HepG2 (cell line): ENCODE measurements around the gene CIART. TPM values are rescaled to one million over a fixed set of nuclear protein-coding genes. Genes with fewer than 3 reads are reported as not detected.

Experiments
- polyA plus RNA-seq, 8 experiments: library from polyadenylated mRNA; depleted of rRNA in 3 of 8; stranded (reverse) in 7 of 8; unstranded in 1 of 8; fragments of >200 nt; fragmentation: Illumina TruSeq in 4 of 8; extraction: Trizol in 4 of 8; gene quantifications; 2 replicates each; pipeline versions ENCODE4 v1.2.1 to v1.2.3, GENCODE V29; 2011 to 2016; ENCODE audit warnings: low read depth in 4 of 8, missing spikeins in 1 of 8, mixed read lengths in 1 of 8; ENCODE audit not compliant: insufficient read depth in 1 of 8
- small RNA-seq, 3 experiments: library from RNA; depleted of rRNA; stranded (forward); fragments of <200 nt; gene quantifications; one replicate each; pipeline ENCODE3, GENCODE V24; 2012; ENCODE audit warnings: low read depth in 2 of 3, low replicate concordance in 1 of 3; ENCODE audit not compliant: insufficient read length in 3 of 3, insufficient read depth in 2 of 3
- total RNA-seq, 5 experiments: library from RNA; depleted of rRNA; stranded (reverse); fragments of >200 nt; fragmentation: Illumina TruSeq; extraction: Trizol; gene quantifications; 2 replicates each; pipeline ENCODE4 v1.2.3, GENCODE V29; 2016; ENCODE audit warnings: low read depth in 1 of 5

CIART gene
- total and polyA plus RNA-seq, 2 of the 13 experiments (the other 11 are each of a cell fraction or from before 2014, with no cell fraction given), result 0.58 TPM; not detected in 1

Small RNAs within 50 kb of the gene (small RNA-seq; reads per million reads assigned to genes)
- gene RNU2-17P, result 0.65 to 111 (median 3.3) reads per million in 3 experiments

Other genes with a start within 250 kb of the CIART start
- 25.2 and 26.5 TPM in 2 replicates for gene VPS45, start 214.8 kb upstream of the CIART start, total RNA-seq (2016; rRNA removed; fragmentation: Illumina TruSeq; extraction: Trizol)
- 13.7 and 15.2 TPM in 2 replicates for gene VPS45, start 214.8 kb upstream of the CIART start, polyA plus RNA-seq (2011; rRNA removed)
- 9.0 and 10.1 TPM in 2 replicates for gene PLEKHO1, start 132.6 kb upstream of the CIART start, total RNA-seq (2016; rRNA removed; fragmentation: Illumina TruSeq; extraction: Trizol)
- 9.8 and 14.0 TPM in 2 replicates for gene PLEKHO1, start 132.6 kb upstream of the CIART start, polyA plus RNA-seq (2011; rRNA removed)
- 53.0 and 88.5 TPM in 2 replicates for gene ANP32E, start 46.4 kb upstream of the CIART start, total RNA-seq (2016; rRNA removed; fragmentation: Illumina TruSeq; extraction: Trizol)
- gene ANP32E, start 46.4 kb upstream of the CIART start, polyA plus RNA-seq (2011; rRNA removed), result 6.9 and 10.3 TPM in 2 replicates
- gene CA14, start 24.8 kb upstream of the CIART start, total RNA-seq (2016; rRNA removed; fragmentation: Illumina TruSeq; extraction: Trizol), result 0.94 and 2.4 TPM in 2 replicates
- gene CA14, start 24.8 kb upstream of the CIART start, polyA plus RNA-seq (2011; rRNA removed), result 7.7 and 8.5 TPM in 2 replicates
- gene APH1A, start 13.5 kb upstream of the CIART start, total RNA-seq (2016; rRNA removed; fragmentation: Illumina TruSeq; extraction: Trizol), result 87.1 and 130 TPM in 2 replicates
- gene APH1A, start 13.5 kb upstream of the CIART start, polyA plus RNA-seq (2011; rRNA removed), result 114 and 128 TPM in 2 replicates
- 0.28 and 0.35 TPM in 2 replicates for gene C1orf54, start 9.8 kb upstream of the CIART start, total RNA-seq (2016; rRNA removed; fragmentation: Illumina TruSeq; extraction: Trizol)
- gene C1orf54, start 9.8 kb upstream of the CIART start, polyA plus RNA-seq (2011; rRNA removed), result 0.27 and 0.44 TPM in 2 replicates
- 64.2 and 77.5 TPM in 2 replicates for gene MRPS21, start 11.3 kb downstream of the CIART start, total RNA-seq (2016; rRNA removed; fragmentation: Illumina TruSeq; extraction: Trizol)
- 51.6 and 59.4 TPM in 2 replicates for gene MRPS21, start 11.3 kb downstream of the CIART start, polyA plus RNA-seq (2011; rRNA removed)
- 34.2 and 45.9 TPM in 2 replicates for gene PRPF3, start 39.0 kb downstream of the CIART start, total RNA-seq (2016; rRNA removed; fragmentation: Illumina TruSeq; extraction: Trizol)
- 20.1 and 23.0 TPM in 2 replicates for gene PRPF3, start 39.0 kb downstream of the CIART start, polyA plus RNA-seq (2011; rRNA removed)
- gene RPRD2, start 81.6 kb downstream of the CIART start, total RNA-seq (2016; rRNA removed; fragmentation: Illumina TruSeq; extraction: Trizol), result 8.0 and 12.2 TPM in 2 replicates
- 8.8 and 8.9 TPM in 2 replicates for gene RPRD2, start 81.6 kb downstream of the CIART start, polyA plus RNA-seq (2011; rRNA removed)
- gene TARS2, start 204.9 kb downstream of the CIART start, total RNA-seq (2016; rRNA removed; fragmentation: Illumina TruSeq; extraction: Trizol), result 18.9 and 22.8 TPM in 2 replicates
- 21.3 and 23.6 TPM in 2 replicates for gene TARS2, start 204.9 kb downstream of the CIART start, polyA plus RNA-seq (2011; rRNA removed)
- 0.13 and 0.42 TPM in 2 replicates for gene ECM1, start 225.6 kb downstream of the CIART start, total RNA-seq (2016; rRNA removed; fragmentation: Illumina TruSeq; extraction: Trizol)
- 1.0 and 1.4 TPM in 2 replicates for gene ECM1, start 225.6 kb downstream of the CIART start, polyA plus RNA-seq (2011; rRNA removed)
- 0.71 TPM in 1 of 2 replicates, not detected in the other for gene FALEC, start 233.2 kb downstream of the CIART start, total RNA-seq (2016; rRNA removed; fragmentation: Illumina TruSeq; extraction: Trizol)
- 0.20 and 0.33 TPM in 2 replicates for gene FALEC, start 233.2 kb downstream of the CIART start, polyA plus RNA-seq (2011; rRNA removed)